Neural crest cell (in vitro differentiated cells): ENCODE measurements around the gene HOXD13. TPM values are rescaled to one million over a fixed set of nuclear protein-coding genes. Genes with fewer than 3 reads are reported as not detected.
A peak's percentile ranks its signal among the peaks of the same experiment; 100 is the strongest.

Experiments
- DNase-seq: peaks from one replicate; pipeline ENCODE4 v3.0.0; 2021; ENCODE audit warnings: low read depth, mixed read lengths, low spot score
- H3K27ac Mint-ChIP-seq: one replicate; pipeline ENCODE4 v1.8.0; 2021; ENCODE audit warnings: mild to moderate bottlenecking, mixed read lengths; ENCODE audit not compliant: unreplicated experiment
- H3K27me3 Mint-ChIP-seq: 2 replicates; pipeline ENCODE4 v1.8.0; 2021; ENCODE audit warnings: low read depth, mild to moderate bottlenecking, mixed read lengths
- H3K36me3 Mint-ChIP-seq: 2 replicates; pipeline ENCODE4 v1.8.0; 2021; ENCODE audit warnings: low read depth, mild to moderate bottlenecking, mixed read lengths
- H3K4me1 Mint-ChIP-seq: 2 replicates; pipeline ENCODE4 v1.8.0; 2021; ENCODE audit warnings: mixed read lengths
- H3K4me3 Mint-ChIP-seq: one replicate; pipeline ENCODE4 v1.8.0; 2021; ENCODE audit warnings: mild to moderate bottlenecking, mixed read lengths
- H3K9me3 Mint-ChIP-seq: 2 replicates; pipeline ENCODE4 v1.8.0; 2021; ENCODE audit warnings: mixed read lengths
- CTCF ChIP-seq: fragments of 200-600 bp; sonication (generic); conservative IDR thresholded peaks from 2 replicates; pipeline ENCODE4 v1.5.0; 2021; ENCODE audit warnings: antibody characterized with exemption, mild to moderate bottlenecking
- total RNA-seq: library from RNA; stranded (reverse); gene quantifications from 2 replicates; pipeline ENCODE4 v1.2.1, GENCODE V29; 2021

HOXD13 gene
- total RNA-seq, 1 donor from 2014 or later: not detected

GRCh38 chr2:176109192-176109901 is 16.8 kb downstream of the HOXD13 start:
- peak overlapping the region; percentile 1 for H3K4me3 Mint-ChIP-seq
- no peak for DNase-seq
- H3K27ac Mint-ChIP-seq: no peak overlapping the region
- TF ChIP-seq CTCF: no peak
- no peaks in the 10 kb centered on the region for H3K9me3 Mint-ChIP-seq
- H3K36me3 Mint-ChIP-seq: peaks cover 7% of the 10 kb centered on the region
- H3K4me1 Mint-ChIP-seq: peaks cover 13% of the 10 kb centered on the region
- peaks cover 93% of the 10 kb centered on the region for H3K27me3 Mint-ChIP-seq

GRCh38 chr2:176109946-176110345 is 17.4 kb downstream of the HOXD13 start:
- Mint-ChIP-seq H3K27me3 (peaks cover 93% of the 10 kb centered on the region), H3K27ac (no peak overlapping the region), H3K4me3 (no peak overlapping the region), H3K9me3 (no peaks in the 10 kb centered on the region), H3K36me3 (peaks cover 7% of the 10 kb centered on the region), H3K4me1 (peaks cover 13% of the 10 kb centered on the region)
- no peak for TF ChIP-seq CTCF
- DNase-seq: no peak

GRCh38 chr2:176110415-176111308 is 18.1 kb downstream of the HOXD13 start:
- H3K9me3 Mint-ChIP-seq: no peaks in the 10 kb centered on the region
- no peak for DNase-seq
- no peak for TF ChIP-seq CTCF
- H3K27me3 Mint-ChIP-seq: peaks cover 93% of the 10 kb centered on the region
- no peak overlapping the region for H3K27ac Mint-ChIP-seq
- H3K4me1 Mint-ChIP-seq: peaks cover 13% of the 10 kb centered on the region
- peak overlapping the region; percentile 5 for H3K4me3 Mint-ChIP-seq
- H3K36me3 Mint-ChIP-seq: peaks cover 7% of the 10 kb centered on the region

- Mint-ChIP-seq H3K36me3 (peaks cover 5% of the 10 kb centered on the region), H3K27me3 (peaks cover 93% of the 10 kb centered on the region), H3K9me3 (no peaks in the 10 kb centered on the region), H3K27ac (no peak overlapping the region), H3K4me3 (peak overlapping the region; percentile 5), H3K4me1 (peaks cover 7% of the 10 kb centered on the region)
- peak; percentile 69 for DNase-seq
- TF ChIP-seq CTCF: peak; percentile 72
These were observed 18.8 kb downstream of the HOXD13 start for GRCh38 chr2:176111309-176111663.

GRCh38 chr2:176111846-176112374 is 19.4 kb downstream of the HOXD13 start:
- DNase-seq: no peak
- H3K27me3 Mint-ChIP-seq: peaks cover 95% of the 10 kb centered on the region
- TF ChIP-seq CTCF: no peak
- H3K4me1 Mint-ChIP-seq: peaks cover 4% of the 10 kb centered on the region
- H3K27ac Mint-ChIP-seq: no peak overlapping the region
- H3K9me3 Mint-ChIP-seq: peaks cover 6% of the 10 kb centered on the region
- peaks cover 5% of the 10 kb centered on the region for H3K36me3 Mint-ChIP-seq
- H3K4me3 Mint-ChIP-seq: no peak overlapping the region
